ENCODE measurements around the gene DLEU7. TPM values are rescaled to one million over a fixed set of nuclear protein-coding genes. Genes with fewer than 3 reads are reported as not detected.

The DLEU7 gene
- total RNA-seq, 1 experiment from 2014 or later = not detected

DNA sequence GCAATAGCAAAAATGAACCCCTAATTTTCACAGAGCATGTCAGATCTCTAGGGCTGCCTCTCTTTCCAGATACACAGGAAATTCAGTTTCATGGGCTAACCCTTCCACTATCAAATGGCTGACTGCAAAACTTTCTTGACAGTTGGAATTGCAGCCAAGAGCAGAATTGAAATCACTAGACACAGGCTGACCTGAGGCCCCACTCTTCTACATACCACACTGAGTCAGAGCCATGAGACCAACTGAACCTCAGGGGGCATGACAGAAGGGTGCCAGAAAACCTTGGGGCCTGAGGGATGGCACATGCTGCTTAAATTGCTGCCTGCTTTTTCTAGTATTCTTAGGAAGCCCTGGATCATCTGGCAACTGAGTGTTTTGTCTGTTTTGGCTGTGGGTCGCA is 1.7 kb upstream of the DLEU7 start:
- Mint-ChIP-seq H3K27me3 (ENCODE audit: insufficient read depth, unreplicated experiment) (peaks cover 20% of the 10 kb centered on the region), H3K36me3 (ENCODE audit: insufficient read depth, unreplicated experiment) (no peaks in the 10 kb centered on the region), H3K27ac (ENCODE audit: low read depth, unreplicated experiment) (no peak overlapping the region), H3K9me3 (ENCODE audit: unreplicated experiment) (no peaks in the 10 kb centered on the region), H3K4me3 (ENCODE audit: unreplicated experiment) (no peak overlapping the region), H3K4me1 (ENCODE audit: insufficient read depth, unreplicated experiment) (no peaks in the 10 kb centered on the region)
- ChIA-PET CTCF (no interaction called here), POLR2A (no interaction called here)
- intact Hi-C loops (cut with micrococcal nuclease) = no loop called here
- TF ChIP-seq, protein P1, sequence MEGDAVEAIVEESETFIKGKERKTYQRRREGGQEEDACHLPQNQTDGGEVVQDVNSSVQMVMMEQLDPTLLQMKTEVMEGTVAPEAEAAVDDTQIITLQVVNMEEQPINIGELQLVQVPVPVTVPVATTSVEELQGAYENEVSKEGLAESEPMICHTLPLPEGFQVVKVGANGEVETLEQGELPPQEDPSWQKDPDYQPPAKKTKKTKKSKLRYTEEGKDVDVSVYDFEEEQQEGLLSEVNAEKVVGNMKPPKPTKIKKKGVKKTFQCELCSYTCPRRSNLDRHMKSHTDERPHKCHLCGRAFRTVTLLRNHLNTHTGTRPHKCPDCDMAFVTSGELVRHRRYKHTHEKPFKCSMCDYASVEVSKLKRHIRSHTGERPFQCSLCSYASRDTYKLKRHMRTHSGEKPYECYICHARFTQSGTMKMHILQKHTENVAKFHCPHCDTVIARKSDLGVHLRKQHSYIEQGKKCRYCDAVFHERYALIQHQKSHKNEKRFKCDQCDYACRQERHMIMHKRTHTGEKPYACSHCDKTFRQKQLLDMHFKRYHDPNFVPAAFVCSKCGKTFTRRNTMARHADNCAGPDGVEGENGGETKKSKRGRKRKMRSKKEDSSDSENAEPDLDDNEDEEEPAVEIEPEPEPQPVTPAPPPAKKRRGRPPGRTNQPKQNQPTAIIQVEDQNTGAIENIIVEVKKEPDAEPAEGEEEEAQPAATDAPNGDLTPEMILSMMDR (IDR thresholded peaks at IDR 0.05; ENCODE audit: unreplicated experiment) = no peak
- no TSS peak for BruUV-seq (replicated peaks)
- DNase-seq (ENCODE audit: unreplicated experiment) = no peak

DNA sequence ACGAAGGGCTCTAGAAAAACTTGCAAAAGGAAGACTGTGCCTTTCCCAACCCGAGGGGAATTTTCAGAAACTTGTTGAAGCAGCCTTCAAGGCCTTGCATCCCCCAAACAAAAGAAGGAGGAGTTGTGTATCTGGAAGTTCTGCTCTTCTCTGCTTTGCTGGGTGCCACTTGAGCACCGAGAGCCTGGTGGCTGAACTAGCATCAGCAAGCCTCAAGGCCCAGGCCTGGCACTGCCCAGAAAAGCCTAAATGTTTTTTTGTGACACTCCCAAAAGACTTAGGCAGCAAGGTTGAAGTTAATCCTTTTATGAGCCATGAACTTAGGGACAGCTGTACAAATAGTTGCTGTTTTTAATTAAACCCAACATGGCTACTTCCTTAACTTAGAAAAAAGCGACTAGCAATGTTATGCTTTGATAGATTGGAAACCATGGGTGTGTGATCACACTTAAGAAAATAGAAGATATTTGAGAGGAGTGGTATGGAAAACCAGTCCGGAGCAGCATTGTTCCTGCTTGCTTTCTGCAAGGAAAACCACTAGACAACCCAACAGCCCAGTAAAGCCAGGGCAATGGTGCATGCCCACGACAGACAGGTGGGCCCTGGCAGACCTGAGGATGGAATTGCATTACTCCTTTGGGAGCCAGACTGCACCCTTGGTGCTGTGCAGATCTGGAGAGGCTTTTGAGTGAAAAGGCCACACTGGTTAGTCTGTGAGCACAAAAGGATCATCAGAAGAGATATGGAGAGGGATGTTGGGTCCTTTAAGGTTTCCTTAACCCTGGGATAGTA is 788 bp upstream of the DLEU7 start:
- CTCF ChIA-PET = no interaction called here
- intact Hi-C loops (cut with micrococcal nuclease) = no loop called here
- POLR2A ChIA-PET = no interaction called here
- H3K27ac Mint-ChIP-seq (ENCODE audit: low read depth, unreplicated experiment) = no peak overlapping the region
- no peaks in the 10 kb centered on the region for H3K4me1 Mint-ChIP-seq (ENCODE audit: insufficient read depth, unreplicated experiment)
- BruUV-seq (replicated peaks) = no TSS peak
- H3K27me3 Mint-ChIP-seq (ENCODE audit: insufficient read depth, unreplicated experiment) = peaks cover 18% of the 10 kb centered on the region
- TF ChIP-seq, protein P1 (IDR thresholded peaks at IDR 0.05; ENCODE audit: unreplicated experiment) = no peak
- no peaks in the 10 kb centered on the region for H3K36me3 Mint-ChIP-seq (ENCODE audit: insufficient read depth, unreplicated experiment)
- H3K9me3 Mint-ChIP-seq (ENCODE audit: unreplicated experiment) = no peaks in the 10 kb centered on the region
- no peak overlapping the region for H3K4me3 Mint-ChIP-seq (ENCODE audit: unreplicated experiment)
- no peak for DNase-seq (ENCODE audit: unreplicated experiment)

GRCh38 chr13:50842990-50843256 is 569 bp downstream of the DLEU7 start:
- Mint-ChIP-seq H3K27me3 (ENCODE audit: insufficient read depth, unreplicated experiment) (peaks cover 17% of the 10 kb centered on the region), H3K36me3 (ENCODE audit: insufficient read depth, unreplicated experiment) (no peaks in the 10 kb centered on the region), H3K27ac (ENCODE audit: low read depth, unreplicated experiment) (no peak overlapping the region), H3K9me3 (ENCODE audit: unreplicated experiment) (no peaks in the 10 kb centered on the region), H3K4me1 (ENCODE audit: insufficient read depth, unreplicated experiment) (no peaks in the 10 kb centered on the region), H3K4me3 (ENCODE audit: unreplicated experiment) (no peak overlapping the region)
- TF ChIP-seq, protein P1 (IDR thresholded peaks at IDR 0.05; ENCODE audit: unreplicated experiment) = no peak
- DNase-seq (ENCODE audit: unreplicated experiment) = no peak
- ChIA-PET POLR2A (no interaction called here), CTCF (interaction anchor here (0.6 kb wide), 1 partner anchor 54 kb away, joined by 3 read pairs; no protein-coding TSS in a partner anchor)
- intact Hi-C loops (cut with micrococcal nuclease) = no loop called here
- no TSS peak for BruUV-seq (replicated peaks)

DNA sequence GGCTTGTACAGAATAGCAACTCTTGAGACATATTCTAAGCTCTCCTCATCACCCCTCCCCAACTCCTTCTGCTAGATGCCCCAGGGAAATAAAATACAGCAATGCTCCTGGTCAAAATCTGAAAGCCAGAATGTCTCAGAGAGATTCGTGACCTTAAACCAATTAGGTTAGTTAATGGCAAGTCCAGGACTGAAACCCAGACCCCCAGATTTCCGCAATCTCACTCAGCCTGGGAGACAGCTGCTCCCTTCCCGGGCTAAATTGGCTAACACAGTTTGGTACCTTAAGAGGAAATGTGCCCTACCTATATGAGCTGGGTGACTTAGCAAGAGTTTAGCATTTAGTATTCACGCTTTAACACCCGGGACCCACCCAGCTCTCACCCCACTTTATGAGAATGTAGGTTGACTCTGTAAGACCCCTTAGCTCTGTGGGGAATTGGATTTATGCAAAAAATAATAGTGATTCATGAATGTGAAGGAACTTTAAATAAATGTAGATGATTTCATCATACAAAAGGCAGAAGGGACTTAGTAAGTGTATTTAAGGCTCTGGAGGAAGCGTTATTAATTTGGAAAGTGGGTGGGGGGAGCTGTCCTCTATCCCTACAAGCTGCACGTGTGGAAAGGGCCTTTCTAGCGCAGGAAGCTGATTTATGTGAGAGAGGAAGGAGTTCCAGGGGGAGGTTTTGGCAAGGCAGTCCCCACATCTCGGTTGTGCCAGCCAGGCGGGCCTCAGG is 1.1 kb downstream of the DLEU7 start:
- Mint-ChIP-seq H3K9me3 (ENCODE audit: unreplicated experiment) (no peaks in the 10 kb centered on the region), H3K27ac (ENCODE audit: low read depth, unreplicated experiment) (no peak overlapping the region), H3K27me3 (ENCODE audit: insufficient read depth, unreplicated experiment) (peaks cover 22% of the 10 kb centered on the region), H3K36me3 (ENCODE audit: insufficient read depth, unreplicated experiment) (no peaks in the 10 kb centered on the region), H3K4me1 (ENCODE audit: insufficient read depth, unreplicated experiment) (no peaks in the 10 kb centered on the region), H3K4me3 (ENCODE audit: unreplicated experiment) (no peak overlapping the region)
- ChIA-PET CTCF (interaction anchor here (0.6 kb wide), 1 partner anchor 53 kb away, joined by 3 read pairs; no protein-coding TSS in a partner anchor), POLR2A (interaction anchor here (0.6 kb wide), 1 partner anchor 220 kb away, joined by 5 read pairs; no protein-coding TSS in a partner anchor)
- no TSS peak for BruUV-seq (replicated peaks)
- DNase-seq (ENCODE audit: unreplicated experiment) = no peak
- TF ChIP-seq, protein P1 (IDR thresholded peaks at IDR 0.05; ENCODE audit: unreplicated experiment) = no peak
- intact Hi-C loops (cut with micrococcal nuclease) = no loop called here
